Astrocyte of the spinal cord (primary cell): Measurements from ENCODE around the gene NLGN1.

Experiments used
- DNase-seq: peaks from one replicate; pipeline ENCODE4 v3.0.0; 2011; ENCODE audit warnings: low read depth, low spot score
- H3K4me3 ChIP-seq: 2 replicates; pipeline ENCODE4 v1.5.1; 2011; ENCODE audit warnings: low read depth, mild to moderate bottlenecking, low read length, moderate library complexity
- in situ Hi-C: cut with HindIII; loops from 2 replicates; pipeline ENCODE4 v1.10.0; 2017; ENCODE audit warnings: low sequenced_read_pairs
- TF ChIP-seq, protein P1 (sequence below): IDR thresholded peaks from 2 replicates; pipeline ENCODE4 v1.5.1; 2012; ENCODE audit warnings: low read depth, mild to moderate bottlenecking, low read length, inconsistent platforms

NLGN1 gene

DNA sequence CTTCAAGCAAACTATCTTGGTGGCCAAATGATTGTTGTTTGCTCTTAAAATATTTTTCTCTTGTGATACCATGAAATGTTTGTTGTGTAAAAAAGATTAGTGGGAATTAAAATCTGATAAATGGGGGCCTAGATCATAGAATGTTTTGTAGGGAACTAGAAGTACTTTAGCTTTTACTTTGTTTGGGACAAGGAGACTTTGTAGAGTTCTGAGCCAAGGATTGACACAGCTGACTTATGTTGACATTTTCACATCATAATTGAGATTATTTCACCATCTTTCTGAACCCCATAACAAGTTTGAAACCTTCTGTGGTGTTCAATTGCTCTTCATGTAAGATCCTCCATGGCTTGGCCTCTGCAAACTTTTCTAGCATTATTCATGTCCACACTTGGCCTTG is 235.4 kb downstream of the NLGN1 start:
- TF ChIP-seq, protein P1, sequence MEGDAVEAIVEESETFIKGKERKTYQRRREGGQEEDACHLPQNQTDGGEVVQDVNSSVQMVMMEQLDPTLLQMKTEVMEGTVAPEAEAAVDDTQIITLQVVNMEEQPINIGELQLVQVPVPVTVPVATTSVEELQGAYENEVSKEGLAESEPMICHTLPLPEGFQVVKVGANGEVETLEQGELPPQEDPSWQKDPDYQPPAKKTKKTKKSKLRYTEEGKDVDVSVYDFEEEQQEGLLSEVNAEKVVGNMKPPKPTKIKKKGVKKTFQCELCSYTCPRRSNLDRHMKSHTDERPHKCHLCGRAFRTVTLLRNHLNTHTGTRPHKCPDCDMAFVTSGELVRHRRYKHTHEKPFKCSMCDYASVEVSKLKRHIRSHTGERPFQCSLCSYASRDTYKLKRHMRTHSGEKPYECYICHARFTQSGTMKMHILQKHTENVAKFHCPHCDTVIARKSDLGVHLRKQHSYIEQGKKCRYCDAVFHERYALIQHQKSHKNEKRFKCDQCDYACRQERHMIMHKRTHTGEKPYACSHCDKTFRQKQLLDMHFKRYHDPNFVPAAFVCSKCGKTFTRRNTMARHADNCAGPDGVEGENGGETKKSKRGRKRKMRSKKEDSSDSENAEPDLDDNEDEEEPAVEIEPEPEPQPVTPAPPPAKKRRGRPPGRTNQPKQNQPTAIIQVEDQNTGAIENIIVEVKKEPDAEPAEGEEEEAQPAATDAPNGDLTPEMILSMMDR, result no peak
- no peak overlapping the region for H3K4me3 ChIP-seq
- DNase-seq, result no peak
- in situ Hi-C loops, result no loop called here

DNA sequence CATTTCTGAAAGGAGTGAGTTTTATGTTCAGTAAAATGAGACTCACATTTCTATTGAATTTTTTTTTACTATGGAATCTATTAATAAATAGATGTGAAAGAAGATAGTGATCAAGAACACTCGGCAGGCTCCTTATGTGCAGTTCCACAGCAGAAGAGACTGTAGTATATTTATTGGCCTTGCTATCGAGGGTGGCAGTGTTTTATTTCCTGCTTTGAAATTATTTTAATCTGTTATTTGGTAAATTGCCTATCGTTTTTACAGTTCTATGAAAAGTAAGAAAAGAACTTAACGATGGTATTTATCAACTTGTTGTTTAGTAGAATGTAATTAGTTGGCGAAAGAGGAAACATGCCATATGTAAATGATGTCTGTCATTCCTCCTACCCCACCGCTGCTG is 238.3 kb downstream of the NLGN1 start:
- no peak overlapping the region for H3K4me3 ChIP-seq
- in situ Hi-C loops, result no loop called here

DNA sequence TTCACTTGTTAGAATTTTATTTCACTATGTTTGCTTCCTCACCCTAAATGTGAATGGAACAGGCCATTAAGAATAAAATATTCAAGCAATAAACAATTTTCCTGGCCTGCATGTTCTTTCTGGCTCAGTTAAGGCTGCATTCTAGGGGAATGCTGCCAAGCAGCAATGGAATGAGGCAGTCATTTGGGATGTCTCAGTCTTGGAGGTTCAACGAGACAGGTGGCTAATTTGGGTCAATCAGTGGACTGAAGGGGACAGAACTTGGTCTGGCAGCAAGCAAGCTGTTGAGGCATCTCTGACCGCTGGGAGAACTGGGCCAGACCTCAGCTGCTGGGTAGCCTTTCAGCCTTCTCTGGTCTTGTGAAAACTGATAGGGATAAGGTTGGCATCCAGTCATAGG is 241.6 kb downstream of the NLGN1 start:
- TF ChIP-seq, protein P1, result no peak
- in situ Hi-C loops, result no loop called here
- H3K4me3 ChIP-seq, result no peak overlapping the region
- DNase-seq, result no peak

More for the DNA sequence above, 238.3 kb downstream of the NLGN1 start:
- TF ChIP-seq, protein P1, result no peak
- no peak for DNase-seq

DNA sequence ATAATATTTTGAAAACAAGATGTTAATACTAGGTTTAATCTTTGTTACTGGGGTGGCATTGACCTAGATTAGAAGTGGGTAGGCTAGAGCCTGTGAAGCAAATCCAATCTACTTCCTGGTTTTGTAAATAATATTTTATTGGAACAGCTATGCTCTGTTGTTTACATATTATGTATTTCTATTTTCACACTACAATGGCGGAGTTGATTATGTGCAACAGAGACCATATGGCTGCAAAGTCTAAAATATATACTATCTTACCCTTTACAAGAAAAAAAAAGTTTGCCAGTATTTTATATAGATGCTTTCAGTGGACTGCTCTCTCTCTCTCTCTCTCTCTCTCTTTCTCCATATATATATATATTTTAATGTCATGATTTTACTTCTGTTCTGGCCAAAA is 244.2 kb downstream of the NLGN1 start:
- no peak for DNase-seq
- in situ Hi-C loops, result no loop called here
- H3K4me3 ChIP-seq, result no peak overlapping the region
- TF ChIP-seq, protein P1, result no peak

DNA sequence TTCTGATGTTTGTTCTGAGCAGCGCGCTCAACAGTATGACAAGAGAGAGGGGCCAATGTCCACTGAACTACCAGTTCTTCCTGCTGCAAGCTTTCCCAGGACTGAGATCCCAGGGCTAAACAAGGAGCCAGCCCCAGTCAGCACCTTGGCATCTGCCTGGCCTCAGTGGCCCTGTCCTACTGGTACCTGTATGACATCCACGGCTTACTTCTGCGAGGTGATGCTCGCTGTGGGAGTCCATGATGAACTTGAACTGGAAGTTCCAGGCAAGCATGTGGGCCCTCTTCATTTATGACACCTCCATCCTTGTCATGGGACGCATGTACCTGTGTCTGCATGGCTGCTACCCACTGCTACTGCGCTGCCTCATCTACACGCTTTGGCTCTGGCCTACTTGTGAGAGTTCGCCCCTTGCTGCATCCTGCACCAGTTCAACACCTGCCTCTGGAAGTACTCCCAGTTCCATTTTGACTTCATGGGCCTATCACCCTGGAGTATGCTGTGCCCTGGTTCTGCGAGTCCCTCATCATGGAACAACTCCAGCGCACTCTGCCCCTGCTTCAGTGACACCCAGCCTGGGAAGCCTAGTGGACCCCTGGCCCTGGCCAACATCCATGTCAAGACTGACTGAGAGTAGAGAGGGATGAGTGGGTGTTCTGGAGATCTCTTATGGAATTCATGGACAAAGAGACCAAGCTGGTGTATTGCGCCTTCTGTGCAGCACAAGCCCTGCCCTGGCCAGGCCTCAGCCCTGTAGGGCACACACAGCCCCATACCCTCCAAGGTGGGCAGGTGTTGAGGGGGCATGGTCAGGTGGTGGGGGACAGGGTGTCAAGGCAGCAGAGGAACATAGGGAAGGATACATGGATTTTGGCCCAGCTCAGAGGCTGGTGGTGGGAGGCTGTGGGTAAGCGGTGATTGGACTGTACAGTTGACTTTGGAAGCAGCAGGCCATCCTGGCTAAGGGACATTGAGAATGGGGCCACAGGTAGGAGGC is 246.8 kb downstream of the NLGN1 start:
- in situ Hi-C loops, result no loop called here
- no peak for DNase-seq
- no peak overlapping the region for H3K4me3 ChIP-seq
- TF ChIP-seq, protein P1, result no peak

DNA sequence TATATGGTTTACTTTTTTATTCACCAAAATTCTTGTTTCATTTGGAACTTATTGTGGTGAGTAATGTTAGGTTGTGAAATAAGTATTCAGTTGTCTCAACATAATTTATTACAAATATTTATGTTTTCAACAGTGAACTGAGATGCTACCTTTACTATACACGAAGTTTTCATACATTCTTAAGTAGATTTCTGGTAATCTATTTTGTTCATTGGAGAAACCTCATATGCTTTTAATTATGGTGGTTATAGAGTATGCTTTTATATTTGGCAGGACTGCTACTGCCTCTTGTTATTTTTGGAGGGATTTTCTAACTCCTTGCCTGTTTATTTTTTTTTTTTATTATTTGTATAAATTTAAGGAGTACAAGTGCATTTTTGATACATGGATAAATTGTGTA is 253.1 kb downstream of the NLGN1 start:
- in situ Hi-C loops, result no loop called here
- DNase-seq, result peak; percentile 12
- no peak overlapping the region for H3K4me3 ChIP-seq
- TF ChIP-seq, protein P1, result no peak
